Stimulated activated CD4-positive, alpha-beta T cell treated with anti-CD3 and anti-CD28 coated beads, Interleukin-12 subunit alpha, Interleukin-12 subunit beta, amount 100 ng/mL, for 48 hours (primary cell): ENCODE results near the gene RPS10.
A peak's percentile ranks its signal among the peaks of the same experiment; 100 is the strongest.

Experiments used
- DNase-seq, 3 donors: peaks; one replicate each; pipeline ENCODE4 v3.0.0-alpha.2; 2020; ENCODE audit warnings: low read depth in 2 of 3, low spot score in 1 of 3

Gene RPS10

GRCh38 chr6:34425498-34426410, at the start of gene RPS10:
TSS of gene RPS10 (minus strand) at chr6:34426069. CDS start at chr6:34425221, 848 bp downstream.
- peak; percentile 83 to 93 (median 91) for DNase-seq

- DNase-seq, result no peak
These were observed 49.4 kb upstream of the RPS10 start for GRCh38 chr6:34475238-34475682.

DNA sequence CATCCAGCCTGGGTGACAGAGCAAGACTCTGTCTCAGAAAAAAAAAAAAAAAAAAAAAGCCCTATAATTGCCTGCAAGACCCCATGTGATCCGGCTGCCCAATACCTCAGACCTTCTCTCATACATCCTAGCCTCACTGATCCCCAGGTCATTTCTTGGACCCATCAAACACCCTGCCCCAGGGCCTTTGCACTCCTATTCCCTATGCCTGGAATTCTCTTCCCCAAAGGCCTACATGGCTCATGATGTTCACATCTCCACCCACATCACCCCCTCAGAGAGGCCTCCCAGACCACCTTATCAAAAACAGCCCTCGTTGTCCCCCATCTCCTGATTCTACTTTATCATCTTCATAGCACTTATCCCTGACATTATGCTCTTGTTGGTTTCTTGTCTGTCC, 48.9 kb upstream of the RPS10 start:
- DNase-seq, result no peak

- no peak for DNase-seq
These were observed 48.1 kb upstream of the RPS10 start for GRCh38 chr6:34473967-34474366.

DNA sequence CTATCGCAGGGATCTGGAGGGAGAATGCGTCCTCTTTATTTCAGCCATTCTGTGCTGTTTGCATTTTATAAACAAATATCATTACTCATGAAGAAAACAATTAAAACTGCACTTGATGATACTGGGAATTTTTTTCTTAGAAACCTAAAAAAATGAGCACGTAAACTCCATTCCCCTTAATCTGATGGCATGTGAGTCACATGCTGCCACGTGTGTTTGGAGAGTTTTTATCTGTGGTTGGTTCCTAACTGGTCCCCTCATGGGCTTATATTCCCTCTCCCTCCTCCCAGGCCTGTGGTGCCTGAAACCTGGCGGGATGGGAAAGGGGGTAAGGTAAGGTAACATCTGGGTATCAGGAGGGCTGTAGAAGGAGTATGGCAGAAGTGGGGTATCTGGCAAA, 46.6 kb upstream of the RPS10 start:
- DNase-seq, result no peak

GRCh38 chr6:34469499-34469898, 43.6 kb upstream of the RPS10 start:
- no peak for DNase-seq

GRCh38 chr6:34468378-34468892, 42.6 kb upstream of the RPS10 start:
- DNase-seq, result no peak

DNA sequence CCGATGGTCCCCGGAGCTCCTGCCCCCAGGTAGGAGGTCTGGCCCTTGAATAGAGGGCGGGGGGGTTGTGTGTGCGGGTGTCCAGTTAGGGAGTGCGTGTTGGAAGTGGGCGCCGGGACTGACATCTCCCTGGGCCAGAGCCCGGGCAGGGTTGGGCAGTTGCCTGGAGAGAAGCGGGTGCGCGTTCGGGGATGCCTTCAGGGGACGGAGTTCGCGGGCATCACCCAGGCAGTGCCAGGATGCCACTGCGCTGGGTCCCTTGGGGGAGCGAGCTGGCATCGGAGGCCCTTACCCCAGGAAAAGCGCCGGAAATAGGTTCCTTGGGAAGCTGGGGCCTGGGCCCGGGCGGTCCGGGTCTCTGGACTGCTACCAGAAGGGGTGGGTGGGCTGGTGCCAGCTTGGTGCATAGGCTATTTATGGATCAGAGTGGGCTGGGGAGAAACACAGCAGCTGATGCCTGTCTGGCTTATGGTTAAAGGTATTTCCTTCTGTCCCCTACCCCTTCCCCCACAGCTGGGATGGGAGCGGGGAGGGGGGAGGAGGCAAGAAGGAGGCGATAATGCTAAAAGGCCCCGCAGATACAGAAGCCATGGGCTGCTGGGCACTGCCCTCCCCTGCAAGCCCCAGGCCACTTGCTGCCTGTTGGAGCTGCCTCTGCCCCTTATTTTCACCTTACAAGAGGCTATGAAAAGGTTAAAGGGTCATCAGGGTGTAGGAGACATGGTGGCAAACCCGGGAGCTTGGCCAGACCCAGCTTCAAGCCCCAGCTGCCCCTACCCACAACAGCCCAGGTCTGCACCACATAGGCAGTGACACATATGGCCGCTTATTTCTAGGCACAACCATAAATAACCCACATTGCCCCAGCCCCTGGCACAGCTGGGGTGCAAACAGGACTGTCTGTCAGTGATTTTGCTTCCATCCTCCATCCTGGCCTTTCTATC, 40.6 kb upstream of the RPS10 start:
- DNase-seq, result no peak

- no peak for DNase-seq
These were observed 39.8 kb upstream of the RPS10 start, which contains the start of gene PACSIN1 for GRCh38 chr6:34465531-34466241. TSS of gene PACSIN1 (plus strand) at chr6:34466076. CDS start at chr6:34526306, 60,230 bp downstream.

GRCh38 chr6:34463849-34464248, 38.0 kb upstream of the RPS10 start:
- DNase-seq, result no peak

DNA sequence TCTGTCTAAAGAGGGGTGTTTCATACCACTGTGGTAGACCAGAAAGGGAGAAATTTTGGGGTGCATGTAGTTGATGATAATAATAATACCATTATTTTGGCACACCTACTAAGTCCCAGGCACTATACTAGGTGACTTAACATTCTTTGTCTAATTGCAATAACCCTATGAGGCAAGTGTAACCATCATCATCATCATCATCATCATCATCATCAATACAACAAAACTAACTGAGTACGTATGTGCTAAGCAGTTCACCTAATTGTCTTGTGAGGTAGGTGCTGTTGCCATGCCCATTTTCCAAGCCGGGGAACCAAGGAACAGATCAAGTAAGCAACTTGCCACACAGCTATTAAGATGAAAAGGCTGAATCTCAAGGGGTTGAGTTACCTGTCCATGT, 37.4 kb upstream of the RPS10 start:
- no peak for DNase-seq

GRCh38 chr6:34462551-34462971, 36.7 kb upstream of the RPS10 start:
- no peak for DNase-seq

DNA sequence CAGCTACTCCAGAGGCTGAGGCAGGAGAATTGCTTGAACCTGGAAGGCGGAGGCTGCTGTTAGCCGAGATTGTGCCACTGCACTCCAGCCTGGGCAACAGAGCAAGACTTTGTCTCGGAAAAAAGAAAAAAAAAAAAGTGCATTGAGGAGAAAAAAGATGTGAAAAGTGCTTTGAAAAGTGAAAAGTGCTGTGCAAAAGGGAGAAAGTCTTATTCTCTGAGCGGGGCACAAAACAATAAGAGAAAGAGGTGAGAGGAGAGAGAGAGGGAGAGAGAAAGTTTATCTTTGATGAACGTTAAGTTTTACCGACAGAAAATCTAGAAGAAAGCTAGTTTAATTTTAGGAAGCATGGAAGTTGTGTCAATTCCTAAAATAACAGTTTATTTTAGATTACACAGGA, 36.1 kb upstream of the RPS10 start:
- no peak for DNase-seq

DNA sequence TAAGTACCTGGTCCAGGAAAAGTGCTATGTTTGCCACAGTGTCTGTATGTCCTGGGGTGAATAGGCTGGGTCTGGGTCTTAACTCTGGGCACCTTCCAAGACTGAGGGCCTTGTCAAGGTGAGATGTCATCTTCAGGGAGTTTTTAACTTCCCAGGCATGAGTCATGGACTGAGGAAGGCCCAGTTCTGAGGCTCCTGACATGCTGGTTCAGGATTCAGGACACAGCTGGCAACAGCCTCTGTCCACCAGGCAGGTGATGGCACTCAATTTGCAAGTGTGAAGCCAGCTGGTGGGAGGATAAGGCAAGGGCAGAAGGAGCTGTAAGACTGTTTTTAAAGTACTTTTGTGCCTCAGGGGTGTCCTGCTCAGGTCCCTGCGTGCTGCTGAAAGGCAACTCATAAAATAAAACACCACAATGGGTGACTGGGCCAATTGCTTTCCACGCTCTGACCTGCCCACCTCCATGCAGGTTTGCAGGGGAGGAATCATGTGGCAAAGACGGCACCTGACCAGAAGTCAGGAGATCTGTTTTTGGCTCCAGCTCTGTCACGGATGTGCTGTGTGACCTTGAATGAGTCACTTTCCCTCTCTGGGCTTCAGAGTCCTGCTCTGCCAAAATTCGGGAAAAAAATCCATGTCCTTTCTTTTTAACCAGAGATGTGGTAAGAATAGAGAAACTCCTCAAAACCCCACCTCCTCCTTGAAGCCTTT, 35.1 kb upstream of the RPS10 start:
- DNase-seq, result no peak

- peak; percentile 21 to 53 (median 24) for DNase-seq
These were observed 34.2 kb upstream of the RPS10 start for GRCh38 chr6:34459899-34460593.

DNA sequence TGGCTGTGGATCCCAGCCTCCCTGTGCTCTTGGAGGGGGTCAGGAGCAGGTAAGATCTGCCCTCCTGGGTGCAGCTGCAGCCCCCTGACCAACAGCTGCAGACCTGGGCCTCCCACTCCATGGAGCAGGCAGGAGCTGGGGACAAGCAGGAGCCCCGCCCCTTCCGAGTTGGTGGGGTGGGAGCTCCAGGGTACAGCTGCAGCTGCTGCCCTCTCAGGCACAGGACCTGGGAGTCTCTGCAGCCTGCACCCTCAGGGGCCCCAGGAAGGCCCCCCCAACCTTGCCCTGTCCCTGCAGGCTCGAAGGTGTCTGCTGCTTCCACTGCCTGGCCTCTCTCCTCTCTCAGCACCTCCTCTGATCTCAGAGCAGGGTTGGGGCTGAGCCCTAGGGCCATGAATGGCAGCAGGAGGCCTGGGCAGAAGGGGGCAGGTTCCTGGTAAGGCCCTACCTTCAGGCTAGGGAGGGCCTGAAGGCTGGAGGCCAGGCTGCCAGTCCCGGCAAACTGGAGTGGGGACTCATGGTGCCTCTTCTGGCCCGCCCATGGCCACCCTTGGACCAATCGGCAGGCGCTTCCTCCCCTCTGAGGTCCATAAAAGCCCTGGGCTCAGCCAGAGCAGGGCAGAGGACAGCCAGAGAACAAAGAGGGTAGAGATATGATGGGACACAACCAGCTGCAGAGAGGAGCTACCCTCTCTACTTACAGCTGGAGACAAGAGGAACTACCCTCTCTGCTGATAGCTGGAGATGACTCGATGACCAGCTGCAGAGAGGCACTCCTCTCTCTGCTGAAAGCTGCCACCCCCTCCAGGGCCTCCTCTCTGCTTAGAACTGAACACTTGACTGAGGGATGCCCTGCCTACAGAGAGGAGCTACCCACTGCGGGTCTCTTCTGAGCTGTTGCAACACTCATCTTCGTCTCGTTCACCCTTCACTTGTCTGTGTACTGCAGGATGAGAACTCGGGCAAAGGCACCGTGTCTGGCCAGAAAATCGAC, 32.2 kb upstream of the RPS10 start:
- DNase-seq, result no peak

DNA sequence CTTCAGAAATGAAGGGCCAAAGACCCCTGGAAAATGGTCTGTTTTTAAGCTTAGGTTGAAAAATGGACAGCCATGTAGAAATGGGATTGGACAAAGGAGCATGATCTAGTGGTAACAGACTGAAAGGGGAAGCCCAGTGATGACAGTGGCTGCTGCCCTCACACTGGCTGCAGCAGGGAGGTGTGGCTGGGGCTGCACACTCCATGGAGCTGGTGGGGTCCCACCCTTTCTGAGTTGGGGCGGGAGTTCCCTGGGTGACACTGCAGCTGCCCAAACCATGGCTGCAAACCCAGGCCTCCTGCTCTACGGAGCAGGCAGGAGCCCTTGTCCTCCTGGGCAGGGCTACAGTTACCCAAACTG, 31.5 kb upstream of the RPS10 start:
- DNase-seq, result no peak

DNA sequence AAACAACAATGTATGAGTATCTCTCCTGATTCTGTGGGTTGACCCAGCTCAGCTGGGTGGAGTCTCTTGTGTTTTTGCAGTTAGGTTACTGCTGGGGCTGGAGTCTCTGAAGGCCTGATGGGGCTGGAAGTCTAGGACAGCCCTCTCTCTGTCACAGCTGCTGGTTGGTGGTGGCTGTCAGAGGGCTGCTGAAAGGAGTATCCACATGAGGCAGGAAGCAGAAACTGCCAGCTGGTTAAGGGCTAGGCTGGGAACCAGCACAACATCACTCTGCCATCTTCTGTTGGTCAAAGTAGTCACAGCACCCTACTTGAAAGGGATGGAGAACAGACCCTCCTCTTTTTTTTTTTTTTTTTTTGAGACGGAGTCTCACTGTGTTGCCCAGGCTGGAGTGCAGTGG, 30.0 kb upstream of the RPS10 start:
- no peak for DNase-seq
